ENCODE data around the gene WDR13. TPM values are rescaled to one million over a fixed set of nuclear protein-coding genes. Genes with fewer than 3 reads are reported as not detected.
"Not testable (repeated sequence)": the region's sequence is repeated elsewhere in the genome, so short reads cannot be mapped to it uniquely, and the experiment has no call there.

Gene WDR13
- total RNA-seq (2014; rRNA removed; shearing (Covaris generic)) (46.7 and 55.6 TPM in 2 replicates), total RNA-seq (2022) (40.3 and 58.5 TPM in 2 replicates), Bru-seq, nascent RNA (percentile 50 among the genes with signal in this experiment), BruChase-seq, experiment 1, labeled RNA remaining after a 6-hour chase (percentile 59 among the genes with signal in this experiment), BruChase-seq, experiment 2, labeled RNA remaining after a 2-hour chase (percentile 56 among the genes with signal in this experiment)
- long read RNA-seq, full-length matches to known transcripts, result 69 of 86 reads
- long read RNA-seq, partial matches to known transcripts, result 6 of 86 reads
- long read RNA-seq, other reads (novel, unspliced or antisense), result 11 of 86 reads

DNA sequence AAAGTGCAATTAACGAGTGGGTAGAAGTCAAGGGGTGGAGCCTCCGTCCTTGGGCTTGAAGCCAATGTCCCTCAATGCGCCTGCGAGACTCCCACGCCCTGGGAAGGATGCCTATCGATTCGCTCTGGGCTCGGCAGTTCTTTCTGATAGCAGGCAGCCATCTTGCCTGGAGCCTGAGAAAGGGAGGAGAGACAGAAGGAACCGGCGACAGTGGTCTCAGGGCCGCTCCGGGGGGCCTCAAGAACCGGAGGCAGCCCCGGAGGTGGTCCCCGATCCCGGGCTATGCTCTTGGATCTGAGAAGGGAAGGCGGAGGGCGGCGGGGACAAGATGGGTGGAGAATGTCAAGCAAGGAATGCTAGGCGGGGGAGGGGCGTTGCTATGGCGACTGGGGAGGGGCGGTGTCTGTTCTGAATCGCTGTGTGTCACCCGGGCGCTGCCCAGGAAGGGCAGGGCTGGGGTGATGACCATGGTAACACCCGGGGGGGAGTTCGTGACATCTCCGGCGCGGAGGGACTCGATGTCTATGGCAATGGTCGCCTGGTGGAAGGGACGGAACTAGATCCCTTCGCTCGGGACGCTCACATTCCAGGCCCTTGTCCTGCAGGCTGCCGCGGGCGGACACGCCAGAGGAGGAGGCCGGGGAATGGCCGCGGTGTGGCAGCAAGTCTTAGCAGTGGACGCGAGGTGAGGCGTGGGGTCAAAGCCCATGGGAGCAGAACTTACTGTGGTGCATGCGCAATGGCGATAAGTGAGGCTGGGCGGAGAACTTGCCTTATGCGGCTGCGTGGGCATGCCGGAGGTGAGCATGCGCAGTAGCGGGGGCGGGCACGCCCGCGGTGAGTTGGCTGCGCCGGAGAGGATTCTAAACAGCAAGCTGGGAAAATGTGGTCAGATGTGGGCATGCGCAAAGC is at the start of gene WDR13:
WDR13 (plus strand) TSS at position 140 of the 912 bp plus-strand sequence; CDS start at position 645, 505 bp downstream.
- ChIA-PET POLR2A (no interaction called here), CTCF (ENCODE audit: unreplicated experiment) (no interaction called here)
- H3K4me2 ChIP-seq (ENCODE audit: low read length), result peak within 1 kb of the TSS; percentile 72
- H3K9me2 ChIP-seq (ENCODE audit: insufficient read depth, low read length), result no peaks in the 10 kb centered on the region
- peaks cover 22% of the 10 kb centered on the region for H3K4me1 ChIP-seq (ENCODE audit: insufficient read depth, low read length, poor library complexity, severe bottlenecking)
- no peaks in the 10 kb centered on the region for H3K79me2 ChIP-seq (ENCODE audit: insufficient read depth, low read depth, low read length)
- H3K27ac ChIP-seq (ENCODE audit: low read depth, low read length, poor library complexity, severe bottlenecking), result peak within 1 kb of the TSS; percentile 71
- TF ChIP-seq, protein P1, sequence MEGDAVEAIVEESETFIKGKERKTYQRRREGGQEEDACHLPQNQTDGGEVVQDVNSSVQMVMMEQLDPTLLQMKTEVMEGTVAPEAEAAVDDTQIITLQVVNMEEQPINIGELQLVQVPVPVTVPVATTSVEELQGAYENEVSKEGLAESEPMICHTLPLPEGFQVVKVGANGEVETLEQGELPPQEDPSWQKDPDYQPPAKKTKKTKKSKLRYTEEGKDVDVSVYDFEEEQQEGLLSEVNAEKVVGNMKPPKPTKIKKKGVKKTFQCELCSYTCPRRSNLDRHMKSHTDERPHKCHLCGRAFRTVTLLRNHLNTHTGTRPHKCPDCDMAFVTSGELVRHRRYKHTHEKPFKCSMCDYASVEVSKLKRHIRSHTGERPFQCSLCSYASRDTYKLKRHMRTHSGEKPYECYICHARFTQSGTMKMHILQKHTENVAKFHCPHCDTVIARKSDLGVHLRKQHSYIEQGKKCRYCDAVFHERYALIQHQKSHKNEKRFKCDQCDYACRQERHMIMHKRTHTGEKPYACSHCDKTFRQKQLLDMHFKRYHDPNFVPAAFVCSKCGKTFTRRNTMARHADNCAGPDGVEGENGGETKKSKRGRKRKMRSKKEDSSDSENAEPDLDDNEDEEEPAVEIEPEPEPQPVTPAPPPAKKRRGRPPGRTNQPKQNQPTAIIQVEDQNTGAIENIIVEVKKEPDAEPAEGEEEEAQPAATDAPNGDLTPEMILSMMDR (conservative IDR thresholded peaks at IDR 0.05; ENCODE audit: low read length), result no peak
- TF ChIP-seq EZH2phosphoT487 (IDR thresholded peaks at IDR 0.05; ENCODE audit: borderline replicate concordance, low read depth, low read length), result no peak
- H2AFZ ChIP-seq (ENCODE audit: low read length), result peak within 1 kb of the TSS; percentile 16; the same call in 1 of the 2 replicates
- H4K20me1 ChIP-seq (ENCODE audit: insufficient read depth, low read length), result no peaks in the 10 kb centered on the region
- DNase-seq (ENCODE audit: low spot score), result peak; percentile 89
- peaks cover 17% of the 10 kb centered on the region; the same call in 1 of the 2 replicates for H3K36me3 ChIP-seq (ENCODE audit: insufficient read depth, low read length)
- H3K4me3 ChIP-seq (ENCODE audit: low read depth, low read length, poor library complexity, severe bottlenecking), result peak within 1 kb of the TSS; percentile 79
- BruUV-seq (replicated peaks), result no TSS peak
- H3K9me3 ChIP-seq (ENCODE audit: low read length), result no peaks in the 10 kb centered on the region
- intact Hi-C loops (cut with micrococcal nuclease; ENCODE audit: unreplicated experiment), result loop anchor here (2.0 kb wide), 1 partner anchor 123 kb away; no protein-coding TSS in a partner anchor

DNA sequence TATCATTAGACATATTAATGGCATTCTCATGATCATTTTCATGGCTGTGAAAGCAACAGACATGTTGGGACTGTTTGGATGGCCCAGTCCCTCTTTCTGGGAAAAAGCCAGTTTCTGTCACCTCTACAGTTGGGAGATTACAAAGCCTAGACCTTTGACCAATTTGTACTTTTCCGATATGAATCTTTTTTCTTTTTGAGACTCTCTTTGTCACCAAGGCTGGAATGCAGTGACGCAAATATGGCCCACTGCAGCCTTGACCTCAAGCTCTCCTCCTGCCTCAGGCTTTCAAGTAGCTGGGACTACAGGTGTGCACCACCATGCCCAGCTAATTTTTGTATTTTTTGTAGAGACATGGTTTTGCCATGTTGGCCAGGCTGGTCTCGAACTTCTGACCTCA is 48.4 kb upstream of the WDR13 start:
- Histone ChIP-seq H3K4me1 (ENCODE audit: insufficient read depth, low read length, poor library complexity, severe bottlenecking) (no peaks in the 10 kb centered on the region), H3K4me2 (ENCODE audit: low read length) (no peak overlapping the region), H4K20me1 (ENCODE audit: insufficient read depth, low read length) (no peaks in the 10 kb centered on the region), H2AFZ (ENCODE audit: low read length) (no peak overlapping the region), H3K79me2 (ENCODE audit: insufficient read depth, low read depth, low read length) (no peaks in the 10 kb centered on the region), H3K4me3 (ENCODE audit: low read depth, low read length, poor library complexity, severe bottlenecking) (no peak overlapping the region), H3K27ac (ENCODE audit: low read depth, low read length, poor library complexity, severe bottlenecking) (no peak overlapping the region), H3K9me3 (ENCODE audit: low read length) (no peaks in the 10 kb centered on the region), H3K9me2 (ENCODE audit: insufficient read depth, low read length) (no peaks in the 10 kb centered on the region), H3K36me3 (ENCODE audit: insufficient read depth, low read length) (peaks cover 22% of the 10 kb centered on the region)
- no peak for TF ChIP-seq EZH2phosphoT487 (IDR thresholded peaks at IDR 0.05; ENCODE audit: borderline replicate concordance, low read depth, low read length)
- TF ChIP-seq, protein P1 (conservative IDR thresholded peaks at IDR 0.05; ENCODE audit: low read length), result no peak
- no peak for DNase-seq (ENCODE audit: low spot score)
- intact Hi-C loops (cut with micrococcal nuclease; ENCODE audit: unreplicated experiment), result no loop called here
- CTCF ChIA-PET (ENCODE audit: unreplicated experiment), result no interaction called here
- no TSS peak for BruUV-seq (replicated peaks)
- POLR2A ChIA-PET, result no interaction called here

DNA sequence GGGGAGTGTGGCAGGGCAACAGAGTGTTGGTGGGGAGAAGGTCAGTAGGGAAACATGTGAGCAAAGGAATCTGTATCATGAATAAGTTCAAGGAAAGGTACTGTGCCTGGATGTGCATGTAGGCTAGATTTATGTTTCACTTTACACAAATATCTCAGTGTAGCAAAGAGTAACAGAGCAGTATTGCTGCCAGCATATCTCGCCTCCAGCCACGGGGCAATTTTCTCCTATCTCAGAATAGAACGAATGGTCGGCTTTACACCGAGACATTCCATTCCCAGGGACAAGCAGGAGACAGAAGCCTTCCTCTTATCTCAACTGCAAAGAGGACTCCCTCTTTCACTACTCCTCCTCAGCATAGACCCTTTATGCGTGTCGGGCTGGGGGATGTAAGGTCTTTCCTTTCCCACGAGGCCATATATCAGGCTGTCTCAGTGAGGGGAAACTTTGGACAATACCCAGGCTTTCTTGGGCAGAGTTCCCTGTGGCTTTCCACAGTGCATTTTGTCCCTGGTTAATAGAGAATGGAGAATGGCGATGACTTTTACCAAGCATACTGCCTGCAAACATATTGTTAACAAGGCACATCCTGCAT is 41.5 kb upstream of the WDR13 start:
- H3K9me3 ChIP-seq (ENCODE audit: low read length); intact Hi-C loops (cut with micrococcal nuclease; ENCODE audit: unreplicated experiment); DNase-seq (ENCODE audit: low spot score); H3K27ac ChIP-seq (ENCODE audit: low read depth, low read length, poor library complexity, severe bottlenecking); H3K9me2 ChIP-seq (ENCODE audit: insufficient read depth, low read length); POLR2A ChIA-PET; H3K4me2 ChIP-seq (ENCODE audit: low read length); BruUV-seq (replicated peaks); H3K4me1 ChIP-seq (ENCODE audit: insufficient read depth, low read length, poor library complexity, severe bottlenecking); H4K20me1 ChIP-seq (ENCODE audit: insufficient read depth, low read length); H2AFZ ChIP-seq (ENCODE audit: low read length); H3K4me3 ChIP-seq (ENCODE audit: low read depth, low read length, poor library complexity, severe bottlenecking); H3K79me2 ChIP-seq (ENCODE audit: insufficient read depth, low read depth, low read length); CTCF ChIA-PET (ENCODE audit: unreplicated experiment): not testable (repeated sequence)
- H3K36me3 ChIP-seq (ENCODE audit: insufficient read depth, low read length), result peaks cover 24% of the 10 kb centered on the region

Data from OCI-LY7 (cell line).